CD14-positive monocyte (primary cell): ENCODE data around the gene AMPD3. TPM values are rescaled to one million over a fixed set of nuclear protein-coding genes. Genes with fewer than 3 reads are reported as not detected.

Source experiments
- DNase-seq, 3 donors: peaks; one replicate each; pipeline ENCODE4 v3.0.0-alpha.2; 2011 to 2022
- H2AFZ ChIP-seq: 2 replicates; pipeline ENCODE4 v1.6.0; 2012; ENCODE audit warnings: mild to moderate bottlenecking, low read depth, low read length, inconsistent platforms; ENCODE audit not compliant: insufficient read depth, poor library complexity, severe bottlenecking
- H3K27ac ChIP-seq, 2 donors: 1 replicate in 1 of 2; 2 replicates in 1 of 2; pipeline ENCODE4 v1.5.1; 2012 to 2013; ENCODE audit warnings: low read length in 2 of 2, control low read depth in 1 of 2, inconsistent platforms in 1 of 2, low read depth in 1 of 2, mild to moderate bottlenecking in 1 of 2
- H3K27me3 ChIP-seq, 2 donors: one replicate each; pipeline versions ENCODE4 v1.6.0 to v1.6.1; 2011 to 2013; ENCODE audit warnings: low read length in 2 of 2; ENCODE audit not compliant: control insufficient read depth in 2 of 2, insufficient read depth in 2 of 2
- H3K36me3 ChIP-seq, 2 donors: replicated peaks in 1 of 2; 1 replicate in 1 of 2; 2 replicates in 1 of 2; pipeline versions ENCODE4 v1.5.1 to v1.6.1; 2012 to 2013; ENCODE audit warnings: low read length in 2 of 2, control low read depth in 1 of 2, inconsistent platforms in 1 of 2, mild to moderate bottlenecking in 1 of 2; ENCODE audit not compliant: insufficient read depth in 2 of 2, control insufficient read depth in 1 of 2
- H3K4me1 ChIP-seq, 2 donors: 1 replicate in 1 of 2; 2 replicates in 1 of 2; pipeline versions ENCODE4 v1.5.1 to v1.6.1; 2012 to 2013; ENCODE audit warnings: low read length in 2 of 2, control low read depth in 1 of 2, inconsistent platforms in 1 of 2, mild to moderate bottlenecking in 1 of 2, moderate library complexity in 1 of 2; ENCODE audit not compliant: insufficient read depth in 2 of 2, control insufficient read depth in 1 of 2
- H3K4me2 ChIP-seq: replicated peaks from 2 replicates; pipeline ENCODE3; 2012; ENCODE audit warnings: low read length, moderate library complexity, mild to moderate bottlenecking; ENCODE audit not compliant: poor library complexity, severe bottlenecking; ENCODE audit errors: extremely low read depth
- H3K4me3 ChIP-seq, 3 experiments: fragments of 200-600 bp in 1 of 3; sonication (generic) in 1 of 3; replicated peaks in 1 of 3; 1 replicate in 2 of 3; 2 replicates in 1 of 3; pipeline ENCODE4 v1.5.1; 2011 to 2013; ENCODE audit warnings: low read length in 3 of 3, mild to moderate bottlenecking in 3 of 3, control low read depth in 2 of 3, low read depth in 2 of 3, inconsistent platforms in 1 of 3, moderate library complexity in 1 of 3
- H3K79me2 ChIP-seq: 2 replicates; pipeline ENCODE4 v1.6.0; 2012; ENCODE audit warnings: mild to moderate bottlenecking, control low read depth, inconsistent platforms, low read length, moderate library complexity; ENCODE audit not compliant: insufficient read depth
- H3K9ac ChIP-seq: 2 replicates; pipeline ENCODE4 v1.6.0; 2017; ENCODE audit warnings: low read length, mild to moderate bottlenecking; ENCODE audit not compliant: insufficient read depth, poor library complexity, severe bottlenecking
- H3K9me3 ChIP-seq, 2 donors: replicated peaks in 1 of 2; 1 replicate in 1 of 2; 2 replicates in 1 of 2; pipeline versions ENCODE4 v1.5.1 to v1.6.1; 2012 to 2013; ENCODE audit warnings: low read length in 2 of 2, control low read depth in 1 of 2; ENCODE audit not compliant: control insufficient read depth in 1 of 2, insufficient read depth in 1 of 2
- H4K20me1 ChIP-seq: 2 replicates; pipeline ENCODE4 v1.6.0; 2012; ENCODE audit warnings: mild to moderate bottlenecking, low read length, control low read depth, moderate library complexity; ENCODE audit not compliant: insufficient read depth
- H3K27ac Mint-ChIP-seq, 7 donors: one replicate each; pipeline ENCODE4 v1.8.0; 2020; ENCODE audit warnings: mild to moderate bottlenecking in 7 of 7, mixed read lengths in 7 of 7, moderate library complexity in 6 of 7, inconsistent platforms in 2 of 7
- H3K27me3 Mint-ChIP-seq, 3 donors: one replicate each; pipeline ENCODE4 v1.8.0; 2021 to 2022; ENCODE audit warnings: low read depth in 3 of 3, mild to moderate bottlenecking in 3 of 3, mixed read lengths in 3 of 3, moderate library complexity in 3 of 3, inconsistent platforms in 1 of 3
- H3K36me3 Mint-ChIP-seq, 2 donors: one replicate each; pipeline ENCODE4 v1.8.0; 2020; ENCODE audit warnings: mixed read lengths in 2 of 2, inconsistent platforms in 1 of 2, mild to moderate bottlenecking in 1 of 2
- H3K4me1 Mint-ChIP-seq: one replicate; pipeline ENCODE4 v1.8.0; 2020; ENCODE audit warnings: mild to moderate bottlenecking, mixed read lengths
- H3K4me3 Mint-ChIP-seq, 2 donors: one replicate each; pipeline ENCODE4 v1.8.0; 2020; ENCODE audit warnings: mild to moderate bottlenecking in 2 of 2, mixed read lengths in 2 of 2, moderate library complexity in 1 of 2
- H3K9me3 Mint-ChIP-seq, 7 donors: one replicate each; pipeline ENCODE4 v1.8.0; 2020 to 2022; ENCODE audit warnings: mixed read lengths in 7 of 7, mild to moderate bottlenecking in 6 of 7, moderate library complexity in 6 of 7, inconsistent platforms in 2 of 7
- CTCF ChIP-seq: fragments of 200-600 bp; IDR thresholded peaks from one replicate; pipeline ENCODE4 v1.8.0; 2022; ENCODE audit warnings: antibody characterized with exemption, mild to moderate bottlenecking
- WGBS: methylation state at CpG from one replicate; pipeline ENCODE4 v1.1.5; 2013; ENCODE audit warnings: missing lambda C conversion rate; ENCODE audit not compliant: insufficient coverage; 5-methylcytosine and 5-hydroxymethylcytosine counted together
- intact Hi-C, 2 donors: fragments of 100-400 bp; cut with micrococcal nuclease; formaldehyde crosslinking; loops; one replicate each; pipeline versions ENCODE4 v1.15.0 to v1.15.1; 2023
- polyA plus RNA-seq, 3 donors: library from polyadenylated mRNA; depleted of rRNA in 1 of 3; unstranded in 2 of 3; stranded (reverse) in 1 of 3; fragments of 300-500 nt in 2 of 3; fragments of >200 nt in 1 of 3; fragmentation: Illumina TruSeq in 2 of 3; gene quantifications; 1 replicate in 2 of 3; 2 replicates in 1 of 3; pipeline ENCODE4 v1.2.3, GENCODE V29; 2012 to 2021

Gene AMPD3
- polyA plus RNA-seq, 3 donors = 10.5 to 24.3 (median 14.3) TPM

GRCh38 chr11:10551290-10551592, 96.2 kb downstream of the AMPD3 start:
- Mint-ChIP-seq H3K9me3 (peaks cover 6 to 11% (median 9%) of the 10 kb centered on the region in 7 donors), H3K4me3 (no peak overlapping the region), H3K36me3 (no peaks in the 10 kb centered on the region), H3K27me3 (peaks cover 0 to 2% (median under 1%) of the 10 kb centered on the region in 3 donors), H3K4me1 (peaks cover 3% of the 10 kb centered on the region), H3K27ac (no peak overlapping the region)
- H3K27ac ChIP-seq = no peak overlapping the region
- no peak overlapping the region for H3K9ac ChIP-seq
- intact Hi-C loops = no loop called here
- H2AFZ ChIP-seq = no peak overlapping the region
- TF ChIP-seq CTCF = no peak
- H3K4me2 ChIP-seq = no peak overlapping the region
- H3K4me3 ChIP-seq = no peak overlapping the region
- H3K27me3 ChIP-seq = no peaks in the 10 kb centered on the region
- H3K79me2 ChIP-seq = no peaks in the 10 kb centered on the region
- peaks cover 0 to 8% of the 10 kb centered on the region in 2 donors for H3K9me3 ChIP-seq
- WGBS = 100% methylated on average over 1 of the region's 4 CpGs
- H3K36me3 ChIP-seq = no peaks in the 10 kb centered on the region
- H3K4me1 ChIP-seq = no peaks in the 10 kb centered on the region
- no peak for DNase-seq
- no peaks in the 10 kb centered on the region for H4K20me1 ChIP-seq

GRCh38 chr11:10551845-10552352, 96.8 kb downstream of the AMPD3 start:
- Histone ChIP-seq H2AFZ (no peak overlapping the region), H3K9me3 (peaks cover 0 to 8% of the 10 kb centered on the region in 2 donors), H3K27me3 (no peaks in the 10 kb centered on the region), H3K9ac (no peak overlapping the region), H4K20me1 (no peaks in the 10 kb centered on the region), H3K79me2 (no peaks in the 10 kb centered on the region), H3K27ac (no peak overlapping the region), H3K4me3 (no peak overlapping the region), H3K4me1 (no peaks in the 10 kb centered on the region), H3K4me2 (no peak overlapping the region), H3K36me3 (no peaks in the 10 kb centered on the region)
- Mint-ChIP-seq H3K27me3 (peaks cover 0 to 4% (median 0%) of the 10 kb centered on the region in 3 donors), H3K9me3 (peaks cover 6 to 11% (median 9%) of the 10 kb centered on the region in 7 donors), H3K4me1 (peaks cover 8% of the 10 kb centered on the region), H3K27ac (no peak overlapping the region), H3K4me3 (no peak overlapping the region), H3K36me3 (peaks cover 0 to 1% of the 10 kb centered on the region in 2 donors)
- WGBS = 82% methylated on average over 2 of the region's 3 CpGs
- intact Hi-C loops = no loop called here
- DNase-seq = no peak
- no peak for TF ChIP-seq CTCF
